Pulmonary artery endothelial cell (primary cell): ENCODE measurements around the gene AIFM3. TPM values are rescaled to one million over a fixed set of nuclear protein-coding genes. Genes with fewer than 3 reads are reported as not detected.

Source experiments
- DNase-seq: peaks from one replicate; pipeline ENCODE4 v3.0.0-alpha.2; 2011; ENCODE audit warnings: low read depth, low spot score
- total RNA-seq: library from RNA; depleted of rRNA; stranded (reverse); fragments of >200 nt; gene quantifications from 2 replicates; pipeline ENCODE4 v1.2.3, GENCODE V29; 2014

The AIFM3 gene
- total RNA-seq, 1 donor from 2014 or later = 0.07 TPM

DNA sequence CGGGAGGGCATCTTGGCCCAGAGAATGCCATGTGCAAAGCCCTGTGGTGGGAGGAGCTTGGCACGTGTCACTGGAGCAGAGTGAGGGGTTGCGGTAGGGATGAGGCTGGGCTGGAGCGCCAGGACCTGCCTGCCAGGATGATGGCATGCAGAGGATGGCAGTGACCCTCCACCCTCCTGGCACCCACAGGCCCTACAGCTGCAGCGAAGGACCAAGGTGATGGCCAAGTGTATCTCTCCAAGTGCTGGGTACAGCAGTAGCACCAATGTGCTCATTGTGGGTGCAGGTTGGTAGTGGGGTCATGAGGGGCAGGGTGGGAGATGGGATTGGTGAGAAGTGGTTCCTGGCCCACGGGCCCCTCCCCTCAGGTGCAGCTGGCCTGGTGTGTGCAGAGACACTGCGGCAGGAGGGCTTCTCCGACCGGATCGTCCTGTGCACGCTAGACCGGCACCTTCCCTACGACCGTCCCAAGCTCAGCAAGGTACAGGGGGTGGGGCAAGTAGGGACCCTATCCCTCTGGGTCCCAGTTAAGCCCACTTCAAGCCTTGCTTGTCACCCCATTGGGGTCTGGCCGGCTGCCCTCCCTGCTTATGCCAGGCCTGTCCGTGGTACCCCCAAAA, 7.4 kb downstream of the AIFM3 start:
- DNase-seq = no peak

DNA sequence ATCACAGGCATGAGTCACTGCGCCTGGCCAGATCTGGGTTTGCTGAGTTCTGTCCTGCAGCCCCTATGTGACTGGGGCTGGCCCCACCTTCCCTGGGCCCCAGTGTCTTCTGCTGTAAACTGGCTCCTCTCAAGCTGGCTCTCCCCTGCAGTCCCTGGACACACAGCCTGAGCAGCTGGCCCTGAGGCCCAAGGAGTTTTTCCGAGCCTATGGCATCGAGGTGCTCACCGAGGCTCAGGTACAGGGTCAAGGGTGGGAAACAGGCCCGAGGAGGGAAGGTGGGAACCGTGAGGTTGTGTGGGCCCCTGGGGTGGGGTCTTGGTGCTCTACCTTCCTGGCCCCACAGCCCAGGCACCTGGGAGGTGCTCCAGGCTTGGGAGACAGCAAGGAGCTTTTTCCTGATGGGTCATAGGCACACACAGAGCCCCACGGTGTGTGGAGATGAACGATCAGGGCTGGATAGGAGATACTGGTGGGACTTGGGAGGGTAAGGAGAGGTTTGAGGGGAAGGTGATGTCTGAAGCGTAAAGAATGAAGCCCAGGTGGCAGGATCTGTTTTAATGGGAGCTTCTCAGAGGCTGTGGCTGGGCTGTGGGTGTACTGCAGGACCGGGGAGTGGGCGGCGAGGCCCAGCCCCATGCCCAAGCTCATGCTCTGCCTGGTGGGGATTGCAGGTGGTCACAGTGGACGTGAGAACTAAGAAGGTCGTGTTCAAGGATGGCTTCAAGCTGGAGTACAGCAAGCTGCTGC, 8.7 kb downstream of the AIFM3 start:
- DNase-seq = no peak

DNA sequence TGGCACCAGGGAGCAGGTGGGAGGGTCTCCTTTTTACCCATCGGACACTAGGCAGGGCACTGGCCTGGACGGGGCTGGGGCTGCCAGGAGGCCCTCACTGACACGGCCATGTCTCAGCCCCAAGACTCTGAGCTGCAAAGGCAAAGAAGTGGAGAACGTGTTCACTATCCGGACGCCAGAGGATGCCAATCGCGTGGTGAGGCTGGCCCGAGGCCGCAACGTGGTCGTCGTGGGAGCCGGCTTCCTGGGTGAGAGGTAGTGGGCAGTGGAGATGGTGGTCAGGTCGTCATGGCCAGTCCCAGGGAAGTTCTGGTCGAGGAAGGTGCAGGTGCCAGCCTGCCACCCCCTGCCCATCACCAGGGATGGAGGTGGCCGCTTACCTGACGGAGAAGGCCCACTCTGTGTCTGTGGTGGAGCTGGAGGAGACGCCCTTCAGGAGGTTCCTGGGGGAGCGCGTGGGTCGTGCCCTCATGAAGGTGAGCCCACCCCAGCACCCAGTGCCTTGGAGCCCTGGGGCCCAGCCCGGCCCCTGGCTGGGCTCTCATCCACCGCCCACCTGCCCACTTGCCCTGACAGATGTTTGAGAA, 9.3 kb downstream of the AIFM3 start:
- DNase-seq = no peak

DNA sequence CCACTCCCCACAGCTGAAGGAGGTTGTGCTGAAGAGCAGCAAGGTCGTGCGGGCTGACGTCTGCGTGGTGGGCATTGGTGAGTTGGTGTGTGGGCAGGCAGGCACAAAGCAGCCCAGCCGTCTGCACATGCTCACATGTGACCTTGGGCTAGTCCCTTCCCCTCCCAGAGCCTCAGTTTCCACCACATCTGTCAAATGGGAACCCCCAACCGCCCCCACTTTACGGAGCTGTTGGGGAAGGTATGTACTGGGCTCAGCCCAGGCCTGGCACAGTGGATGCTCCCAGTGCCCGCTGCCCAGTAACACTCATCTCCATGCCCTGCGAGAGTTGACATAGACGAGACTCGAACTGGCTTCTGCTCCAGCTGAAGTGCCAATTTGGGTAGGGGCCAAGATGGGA, 10.0 kb downstream of the AIFM3 start:
- DNase-seq = no peak

DNA sequence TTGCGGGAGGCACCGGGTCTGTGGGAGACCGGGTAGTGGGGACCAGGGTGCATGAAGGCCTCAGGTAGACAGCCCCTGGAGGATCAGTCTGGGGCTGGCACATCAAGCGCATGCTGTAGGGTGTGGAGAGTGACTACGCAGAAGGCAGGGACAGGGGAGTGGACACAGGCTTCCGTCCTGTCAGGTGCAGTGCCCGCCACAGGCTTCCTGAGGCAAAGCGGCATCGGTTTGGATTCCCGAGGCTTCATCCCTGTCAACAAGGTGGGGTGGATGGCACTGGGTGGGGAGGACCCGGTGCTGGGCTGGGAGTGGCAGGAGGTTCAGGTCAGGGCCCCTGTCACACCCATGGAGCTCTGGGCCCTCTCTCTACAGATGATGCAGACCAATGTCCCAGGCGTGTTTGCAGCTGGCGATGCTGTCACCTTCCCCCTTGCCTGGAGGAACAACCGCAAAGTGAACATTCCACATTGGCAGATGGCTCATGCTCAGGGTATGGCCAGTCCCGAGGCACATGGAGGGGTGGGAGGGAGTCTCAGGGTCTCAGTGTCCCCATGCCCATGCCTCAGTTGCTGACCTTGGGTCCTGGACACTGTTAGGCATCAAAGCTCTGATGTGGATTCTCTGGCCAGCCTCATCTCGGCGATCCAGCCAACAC, 10.6 kb downstream of the AIFM3 start:
- DNase-seq = no peak

DNA sequence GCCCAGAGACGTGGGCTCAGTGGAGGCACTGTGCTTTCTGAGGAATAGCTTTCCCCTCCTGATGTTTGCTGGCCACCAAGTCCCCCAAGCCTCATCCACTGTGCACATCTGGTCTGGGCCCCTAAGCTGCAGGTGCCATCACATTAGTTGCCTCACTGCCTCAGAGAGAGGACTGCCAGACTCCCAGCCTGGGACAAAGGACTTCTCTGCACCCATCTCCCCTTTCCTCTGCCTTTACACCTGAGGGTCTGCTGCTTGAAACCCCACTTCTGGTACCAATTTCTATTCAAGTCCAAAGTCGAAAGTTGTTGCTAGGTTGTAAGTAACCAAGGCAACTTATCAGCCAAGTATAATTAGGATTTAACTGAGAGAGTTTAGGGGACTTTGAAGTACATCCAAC, 11.4 kb downstream of the AIFM3 start:
- no peak for DNase-seq

DNA sequence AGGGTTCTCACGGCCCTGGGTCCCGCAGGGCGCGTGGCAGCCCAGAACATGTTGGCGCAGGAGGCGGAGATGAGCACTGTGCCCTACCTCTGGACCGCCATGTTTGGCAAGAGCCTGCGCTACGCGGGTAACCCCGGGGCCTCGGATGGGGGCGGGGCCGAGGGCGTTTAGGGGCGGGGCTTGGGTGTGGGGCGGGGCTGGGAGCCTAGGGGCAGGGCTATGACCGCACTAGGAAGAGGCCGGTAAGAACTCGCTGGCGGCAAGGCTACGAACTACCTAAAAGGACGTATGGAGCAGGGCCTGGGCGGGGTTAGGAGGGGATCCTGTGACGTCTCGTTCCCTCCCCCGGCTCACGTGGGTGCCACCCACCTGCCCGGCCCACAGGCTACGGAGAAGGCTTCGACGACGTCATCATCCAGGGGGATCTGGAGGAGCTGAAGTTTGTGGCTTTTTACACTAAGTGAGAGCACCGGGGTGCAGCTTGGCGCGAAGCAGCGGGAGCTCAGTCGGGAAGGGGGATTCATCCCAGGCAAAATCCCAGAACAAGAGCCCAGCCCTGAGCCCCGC, 12.3 kb downstream of the AIFM3 start:
- DNase-seq = peak; percentile 29

DNA sequence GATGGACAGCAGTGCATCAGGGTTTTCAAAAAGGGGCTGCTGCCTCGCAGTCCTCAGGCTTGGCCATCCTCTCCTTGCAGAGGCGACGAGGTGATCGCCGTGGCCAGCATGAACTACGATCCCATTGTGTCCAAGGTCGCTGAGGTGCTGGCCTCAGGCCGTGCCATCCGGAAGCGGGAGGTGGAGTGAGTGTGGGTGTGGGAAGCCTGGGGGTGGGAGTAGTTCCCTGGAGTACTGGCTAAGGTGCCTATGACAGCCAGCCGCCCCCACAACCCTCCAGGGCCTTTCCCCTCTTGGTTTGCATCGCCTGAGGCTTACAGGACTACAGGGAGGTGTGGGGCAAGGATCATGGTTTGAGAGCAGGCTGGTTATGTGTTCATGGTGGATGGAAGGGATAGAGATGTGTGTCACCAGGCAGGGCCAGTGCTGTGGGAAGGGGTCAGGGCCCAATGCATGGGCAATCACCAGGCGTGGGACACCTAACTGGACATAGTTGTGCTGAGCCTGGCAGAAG, 12.9 kb downstream of the AIFM3 start:
- no peak for DNase-seq

DNA sequence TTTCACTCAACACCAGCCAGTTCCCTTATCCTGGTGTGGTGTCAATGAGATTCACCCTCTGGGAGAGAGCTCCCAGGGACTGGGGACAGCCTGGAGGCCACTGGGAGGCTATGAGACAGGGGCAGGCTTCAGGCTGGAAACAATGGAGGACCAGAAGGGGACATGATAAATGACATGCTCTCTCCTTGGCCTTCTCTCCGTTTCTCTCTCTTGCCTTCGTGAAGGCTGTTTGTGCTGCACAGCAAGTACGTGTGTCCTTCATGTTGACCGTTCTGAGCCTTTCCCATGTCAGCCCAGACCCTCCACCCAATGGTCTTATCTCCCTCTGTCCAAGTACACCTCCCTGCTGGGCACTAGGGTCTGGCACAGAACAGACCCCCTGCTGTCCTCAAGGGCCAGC, 13.5 kb downstream of the AIFM3 start:
- DNase-seq = no peak

DNA sequence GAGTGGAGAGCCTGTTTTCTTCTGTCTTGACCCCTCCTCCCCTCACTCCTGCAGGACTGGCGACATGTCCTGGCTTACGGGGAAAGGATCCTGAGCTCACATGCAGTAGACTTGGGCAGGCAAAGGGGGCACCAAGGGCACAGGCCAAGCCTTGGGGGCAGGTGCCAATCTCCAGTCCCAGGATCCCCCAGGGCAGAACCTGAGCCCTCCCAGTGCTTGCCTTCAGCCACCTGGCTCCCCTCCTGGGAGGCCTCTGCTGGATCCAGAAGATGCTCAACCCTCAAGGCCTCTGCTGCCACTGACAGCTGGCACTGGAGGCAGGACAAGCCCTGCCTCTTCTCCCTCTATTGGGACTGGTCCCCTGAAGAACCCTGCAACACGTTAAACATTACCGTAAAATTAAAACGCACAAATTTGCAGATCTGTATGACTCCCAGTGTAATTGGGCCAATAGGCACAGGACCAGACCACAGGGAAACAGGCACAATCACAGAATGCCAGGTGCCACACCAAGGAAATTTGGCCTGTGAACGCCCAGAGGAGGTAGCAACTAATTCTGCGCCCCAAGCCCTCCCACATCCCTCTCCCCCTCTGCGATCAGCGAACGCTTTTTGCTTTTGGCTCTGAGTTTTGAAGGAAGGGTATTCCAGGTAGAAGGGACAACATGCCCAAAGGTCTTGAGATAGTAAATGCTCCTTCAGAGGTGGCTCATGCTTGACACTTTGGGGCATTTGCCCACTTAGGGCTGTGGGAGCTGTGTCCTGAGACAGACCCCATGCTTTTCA, 14.1 kb downstream of the AIFM3 start:
- DNase-seq = no peak

DNA sequence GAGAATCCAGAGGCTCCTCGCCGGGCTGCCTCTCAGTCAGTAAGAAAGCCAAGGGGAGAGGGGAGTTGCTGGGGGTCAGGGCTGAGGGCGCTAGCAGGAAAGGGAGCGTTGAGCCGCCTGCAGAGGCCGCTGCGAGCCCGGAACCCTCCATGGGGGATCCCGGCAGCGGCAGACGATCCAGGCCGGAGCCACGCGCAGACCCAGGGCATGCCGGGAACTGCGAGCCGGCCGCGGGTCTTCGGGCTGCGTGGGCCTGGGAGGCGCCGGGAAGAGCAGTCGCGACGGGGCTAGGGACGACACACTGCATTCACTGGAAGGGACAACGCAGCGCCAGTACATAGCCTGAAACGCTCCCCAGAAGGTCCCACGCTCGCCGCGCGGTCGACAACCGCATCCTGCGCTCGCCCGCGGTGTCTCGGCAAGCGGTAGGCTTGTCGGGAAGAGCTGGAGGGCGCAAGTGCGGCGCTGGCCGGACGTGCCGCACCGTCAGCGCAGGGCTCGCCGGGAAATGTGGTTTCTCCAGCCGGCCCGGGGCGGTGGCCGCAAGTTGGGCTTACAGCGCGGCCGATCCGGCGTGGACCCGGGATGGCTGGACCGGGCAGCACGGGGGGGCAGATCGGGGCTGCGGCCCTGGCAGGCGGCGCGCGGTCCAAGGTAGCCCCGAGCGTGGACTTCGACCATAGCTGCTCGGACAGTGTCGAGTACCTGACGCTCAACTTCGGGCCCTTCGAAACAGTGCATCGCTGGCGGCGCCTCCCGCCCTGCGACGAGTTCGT, 14.9 kb downstream of the AIFM3 start, which contains the start of gene LZTR1:
LZTR1 (plus strand) TSS at position 511 of the 776 bp plus-strand sequence; CDS start at position 586, 75 bp downstream.
- DNase-seq = peak; percentile 49

DNA sequence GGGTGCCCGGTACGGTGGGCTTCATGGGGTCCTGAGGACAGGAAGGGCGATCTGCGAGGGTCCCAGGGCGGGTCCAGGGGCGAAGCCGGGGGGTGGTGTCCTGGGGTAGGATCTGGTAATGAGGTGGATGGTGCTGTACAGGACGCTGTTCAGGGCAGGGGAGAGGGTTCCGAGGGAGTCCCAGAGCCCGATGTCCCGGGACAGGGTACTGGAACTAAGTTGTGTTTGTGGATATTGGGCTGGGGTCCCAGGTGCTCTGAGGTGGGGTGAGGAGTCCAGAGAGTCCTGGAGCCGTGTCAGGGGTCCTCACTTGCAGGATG, 15.5 kb downstream of the AIFM3 start:
- DNase-seq = no peak

DNA sequence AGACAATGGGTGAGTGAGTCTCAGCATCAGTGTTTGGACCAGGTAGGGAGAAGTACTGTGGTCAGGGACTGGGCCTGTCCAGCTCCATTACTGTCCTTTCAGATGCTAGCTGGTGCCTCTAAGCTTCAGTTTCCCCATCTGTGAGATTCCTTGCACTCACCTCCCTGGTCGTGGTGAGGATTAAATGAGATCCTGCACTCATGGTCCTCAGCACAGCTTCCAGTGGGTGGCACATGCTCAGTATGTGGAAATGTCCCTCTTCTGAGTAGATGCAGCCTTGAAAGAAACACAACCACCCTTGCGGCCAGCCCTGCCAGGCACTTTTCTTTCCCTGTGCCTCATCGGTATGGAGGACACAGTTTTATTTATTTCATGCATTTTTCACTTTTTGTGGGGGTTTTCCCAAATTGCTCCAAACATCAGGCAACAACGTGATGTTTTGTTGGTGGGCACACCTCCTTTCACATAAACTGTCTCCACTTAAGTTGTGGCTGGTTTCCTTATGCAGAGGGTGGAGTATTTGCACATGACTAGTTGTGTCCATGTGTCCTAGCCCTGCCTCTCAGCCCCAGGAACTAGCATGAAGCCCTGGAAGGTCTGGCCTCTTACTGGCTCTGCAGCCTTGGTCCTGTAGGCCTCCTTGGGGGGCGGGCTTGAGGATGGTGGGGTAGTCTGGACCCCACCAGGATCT, 16.2 kb downstream of the AIFM3 start:
- no peak for DNase-seq

DNA sequence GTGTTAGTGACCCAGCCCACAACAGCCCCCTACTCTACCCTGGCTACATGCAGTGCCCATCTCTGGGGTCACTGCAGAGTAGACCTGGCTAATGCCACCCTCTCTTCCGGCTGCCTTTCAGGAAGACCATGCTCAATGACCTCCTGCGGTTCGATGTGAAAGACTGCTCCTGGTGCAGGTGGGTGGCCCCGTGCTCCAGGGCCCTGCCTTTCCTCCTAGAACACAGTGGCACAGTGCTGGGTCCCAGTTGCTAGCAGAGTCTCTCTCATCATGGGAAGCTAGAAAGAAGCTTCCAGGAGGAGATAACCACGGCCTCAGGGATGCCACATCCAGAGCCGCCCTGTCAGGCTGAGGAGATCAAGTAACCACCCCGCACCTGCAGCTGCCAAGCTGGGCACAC, 18.7 kb downstream of the AIFM3 start:
- DNase-seq = no peak

DNA sequence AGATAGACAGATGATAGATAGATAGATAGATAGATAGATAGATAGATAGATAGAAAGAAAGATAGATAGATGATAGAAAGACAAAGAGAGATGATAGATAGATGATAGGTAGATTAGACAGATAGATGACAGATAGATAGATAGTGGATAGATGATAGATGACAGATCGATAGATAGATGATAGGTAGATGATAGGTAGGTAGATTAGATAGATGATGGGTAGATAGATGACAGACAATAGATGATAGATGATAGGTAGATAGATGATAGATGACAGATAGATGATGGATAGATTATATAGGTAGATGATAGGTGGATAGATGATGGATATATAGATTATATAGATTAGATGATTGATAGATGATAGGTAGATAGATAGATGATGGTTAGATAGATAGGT, 19.3 kb downstream of the AIFM3 start:
- DNase-seq = no peak

DNA sequence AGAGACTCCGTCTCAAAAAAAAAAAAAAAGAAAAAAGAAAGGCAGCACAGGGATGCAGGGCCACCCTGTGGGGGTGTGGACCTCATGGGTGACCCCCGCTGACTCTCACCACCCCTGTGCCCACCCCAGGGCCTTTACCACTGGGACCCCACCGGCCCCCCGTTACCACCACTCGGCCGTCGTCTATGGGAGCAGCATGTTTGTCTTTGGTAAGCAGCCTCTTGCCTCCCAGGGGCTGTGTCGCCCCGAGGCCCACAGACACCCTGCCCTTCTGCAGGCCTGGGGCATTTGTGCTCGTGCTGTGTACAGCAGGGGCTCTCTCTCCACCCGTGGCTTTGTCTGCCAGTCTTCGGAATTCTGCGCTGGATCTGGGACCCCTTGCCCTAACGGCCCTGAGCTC, 20.3 kb downstream of the AIFM3 start:
- no peak for DNase-seq

DNA sequence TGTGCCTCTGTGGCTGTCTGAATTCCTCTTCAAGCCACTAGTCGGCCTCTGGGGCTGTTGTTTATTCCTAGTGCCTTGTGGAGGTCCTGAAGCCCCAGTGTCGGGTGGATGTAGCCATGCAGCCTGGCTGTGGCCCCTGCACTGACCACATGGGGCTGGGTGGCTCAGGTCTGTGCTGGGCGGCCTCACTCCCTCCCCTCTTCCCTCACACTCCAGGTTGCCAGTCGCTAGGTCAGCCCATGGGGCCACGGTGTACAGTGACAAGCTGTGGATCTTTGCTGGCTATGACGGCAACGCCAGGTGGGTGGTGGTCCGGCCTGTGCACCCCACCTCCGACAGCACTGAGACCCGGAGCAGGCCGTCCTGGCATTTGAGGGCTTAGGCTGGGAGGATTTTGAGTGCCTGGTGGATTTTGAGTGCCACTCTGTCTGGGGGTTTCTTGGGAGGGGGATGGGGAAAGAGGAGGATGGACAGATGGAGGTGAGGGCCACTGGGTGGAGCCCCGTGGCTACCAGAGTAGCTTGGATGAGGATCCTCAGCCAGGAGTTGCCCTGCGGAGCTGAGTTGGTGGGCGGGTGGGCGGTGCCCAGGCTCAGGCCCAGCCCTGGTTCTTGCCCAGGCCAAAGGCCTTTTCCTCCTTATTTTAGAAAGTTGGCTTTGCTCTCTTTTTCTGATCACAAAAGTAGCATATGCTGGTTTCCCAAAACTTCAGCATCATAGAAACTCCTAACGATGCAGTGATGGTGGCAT, 21.7 kb downstream of the AIFM3 start:
- no peak for DNase-seq

DNA sequence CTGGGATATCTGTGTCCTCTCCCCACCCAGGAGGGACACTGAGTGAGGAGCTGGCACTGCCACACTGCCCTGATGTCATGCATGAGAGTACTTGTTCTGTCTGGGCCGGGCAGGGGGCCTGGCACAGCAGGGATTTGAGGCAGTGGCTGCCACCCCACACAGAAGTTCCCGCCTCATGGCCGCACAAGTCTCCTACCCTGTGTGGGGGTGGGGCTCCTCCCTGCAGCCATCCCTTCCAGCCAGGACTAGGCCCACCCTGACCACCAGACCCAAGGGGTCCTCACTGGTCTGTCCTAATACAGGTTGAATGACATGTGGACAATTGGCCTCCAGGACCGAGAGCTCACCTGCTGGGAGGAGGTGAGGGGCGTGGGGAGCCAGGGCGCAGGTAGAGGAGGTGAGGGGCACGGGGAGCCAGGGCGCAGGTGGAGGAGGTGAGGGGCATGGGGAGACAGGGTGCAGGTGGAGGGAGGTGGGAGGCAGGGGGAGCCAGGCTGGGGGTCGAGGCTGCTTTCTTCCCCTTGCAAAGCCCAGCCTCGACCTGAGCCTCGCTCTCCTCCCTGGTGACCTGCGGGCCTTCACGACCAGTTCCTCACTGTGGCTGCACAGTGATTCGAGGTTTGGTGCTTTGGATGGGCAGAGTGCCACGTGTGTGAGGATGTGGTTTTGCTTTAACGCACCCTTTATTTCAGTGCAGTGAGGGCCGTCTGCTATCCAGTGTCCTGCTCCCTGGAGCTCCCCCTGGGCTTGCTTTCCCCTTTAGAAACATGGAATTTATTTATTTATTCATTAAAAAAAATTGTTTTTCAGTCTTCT, 22.5 kb downstream of the AIFM3 start:
- no peak for DNase-seq
